Activated T-cell treated with anti-CD3 and anti-CD28 coated beads for 1 hour (primary cell): Measurements from ENCODE around the gene OPA3.
"Not testable (repeated sequence)": the region's sequence is repeated elsewhere in the genome, so short reads cannot be mapped to it uniquely, and the experiment has no call there.

Source experiments
- DNase-seq: peaks from one replicate; pipeline ENCODE4 v3.0.0-alpha.2; 2020; ENCODE audit warnings: low read depth

Gene OPA3

GRCh38 chr19:45584332-45585157 is at the start of gene OPA3:
OPA3 (minus strand) TSS chr19:45584802; CDS start chr19:45584764, 38 bp downstream.
- peak; percentile 96 for DNase-seq

DNA sequence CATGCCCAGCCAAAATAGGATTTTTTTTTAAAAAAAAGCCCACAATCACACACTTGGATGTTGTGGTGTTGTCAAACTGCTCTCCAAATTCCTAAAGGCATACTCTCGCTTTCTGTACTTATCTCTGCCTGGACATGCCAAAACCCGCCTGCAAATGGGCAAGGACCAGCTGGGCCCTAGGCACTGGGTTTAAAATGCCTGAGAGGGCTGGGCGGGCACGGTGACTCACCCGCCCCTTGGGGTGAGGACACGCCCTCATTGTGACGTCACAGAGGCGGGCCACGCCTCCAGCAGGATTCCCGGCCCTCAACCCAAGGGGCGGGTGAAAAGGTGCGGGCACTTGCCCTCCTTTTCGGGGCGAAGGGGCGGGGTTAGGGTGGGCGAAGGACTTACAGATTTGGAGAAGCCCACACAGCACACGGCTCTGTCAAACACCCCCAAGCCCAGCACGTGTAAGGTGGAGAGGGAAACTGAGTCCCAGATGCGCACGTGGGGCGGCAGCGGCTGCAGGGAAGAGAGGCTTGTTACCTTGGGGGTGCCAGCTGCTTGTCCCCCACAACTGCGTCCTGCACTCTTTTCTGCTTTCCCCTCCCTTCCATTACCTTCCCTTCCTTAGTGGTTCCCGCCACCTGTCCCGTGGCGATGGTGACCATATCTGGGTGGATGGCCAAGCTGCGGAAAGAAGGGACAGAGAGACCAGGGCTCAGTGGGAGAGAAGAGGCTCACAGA is 48.0 kb upstream of the OPA3 start:
- DNase-seq, result no peak

- no peak for DNase-seq
Measured at GRCh38 chr19:45630463-45630862, 45.9 kb upstream of the OPA3 start.

DNA sequence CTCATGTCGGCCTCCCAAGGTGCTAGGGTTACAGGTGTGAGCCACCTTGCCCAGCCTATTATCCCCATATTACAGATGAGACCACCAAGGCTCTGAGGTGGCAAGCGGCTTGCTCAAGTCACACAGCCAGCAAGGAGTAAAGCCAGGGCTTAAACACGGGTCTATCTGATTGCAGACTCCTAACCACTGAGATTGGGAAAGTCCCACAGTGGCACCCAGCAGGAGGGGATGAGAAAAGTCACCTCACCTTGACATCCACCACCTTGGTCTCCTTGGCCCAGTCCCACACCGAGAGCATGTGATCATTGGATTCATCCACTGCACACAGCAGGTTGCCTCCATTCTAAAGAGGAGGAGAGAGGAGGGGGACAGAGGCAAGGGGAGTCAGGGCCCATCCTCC is 45.1 kb upstream of the OPA3 start:
- no peak for DNase-seq

GRCh38 chr19:45628219-45628618 is 43.6 kb upstream of the OPA3 start:
- DNase-seq, result not testable (repeated sequence)

DNA sequence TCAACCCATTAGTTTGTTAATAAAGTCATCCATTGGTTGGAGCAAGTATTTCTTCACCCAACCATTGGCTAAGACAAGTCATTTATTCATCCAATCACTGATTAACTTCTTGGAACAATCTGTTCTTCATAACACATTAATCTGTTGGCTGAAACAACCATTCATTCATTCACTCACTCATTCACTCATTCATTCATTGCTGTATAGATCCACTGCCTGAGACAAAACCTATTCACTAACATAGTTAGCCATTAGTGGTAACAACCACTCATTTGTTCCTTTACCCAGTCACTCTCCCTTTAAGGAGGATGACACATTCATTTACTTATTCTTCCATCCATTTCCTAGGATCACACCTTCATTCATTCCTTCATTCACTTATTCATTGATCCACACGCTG is 39.4 kb upstream of the OPA3 start:
- DNase-seq, result no peak

DNA sequence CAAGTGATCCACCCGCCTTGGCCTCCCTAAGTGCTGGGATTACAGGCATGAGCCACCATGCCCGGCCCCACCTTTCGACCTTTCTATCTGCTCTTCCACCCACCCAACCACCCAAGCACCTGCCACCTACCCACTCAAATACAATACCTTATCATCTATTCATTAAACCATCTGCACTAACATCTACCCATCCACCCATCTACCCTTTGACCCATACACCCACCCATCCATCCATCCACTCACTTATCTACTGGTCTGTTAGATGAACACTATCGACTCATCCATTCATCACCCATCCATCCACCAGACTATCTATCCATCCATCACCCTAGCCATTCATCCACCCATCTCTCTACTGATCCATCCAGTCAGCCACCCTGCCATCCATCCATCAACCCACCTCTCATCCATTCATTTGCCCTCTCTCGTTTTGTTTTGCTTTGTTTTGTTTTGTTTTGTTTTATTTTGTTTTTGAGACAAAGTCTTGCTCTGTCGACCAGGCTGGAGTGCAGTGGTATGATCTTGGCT is 37.4 kb upstream of the OPA3 start:
- no peak for DNase-seq

DNA sequence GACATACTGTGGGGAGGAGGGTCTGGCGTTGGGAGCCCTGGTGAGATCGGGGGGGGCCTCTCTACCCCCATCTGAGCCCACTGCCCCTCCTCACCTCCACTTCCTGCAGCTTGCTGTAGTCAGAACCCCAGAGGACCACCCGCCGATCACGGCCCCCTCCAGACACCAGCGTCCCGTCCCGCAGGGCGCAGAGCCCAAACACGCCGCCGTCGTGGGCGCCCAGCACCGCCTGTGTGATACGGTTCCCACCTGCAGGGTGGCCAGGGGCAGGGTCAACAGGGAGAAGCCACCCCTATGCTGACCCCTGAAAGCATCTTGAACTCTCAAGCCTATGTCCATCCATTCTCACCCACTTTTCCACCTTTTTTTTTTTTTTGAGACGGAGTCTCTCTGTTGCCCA is 36.8 kb upstream of the OPA3 start:
- DNase-seq, result no peak

GRCh38 chr19:45616704-45617017 is 32.1 kb upstream of the OPA3 start:
- no peak for DNase-seq

DNA sequence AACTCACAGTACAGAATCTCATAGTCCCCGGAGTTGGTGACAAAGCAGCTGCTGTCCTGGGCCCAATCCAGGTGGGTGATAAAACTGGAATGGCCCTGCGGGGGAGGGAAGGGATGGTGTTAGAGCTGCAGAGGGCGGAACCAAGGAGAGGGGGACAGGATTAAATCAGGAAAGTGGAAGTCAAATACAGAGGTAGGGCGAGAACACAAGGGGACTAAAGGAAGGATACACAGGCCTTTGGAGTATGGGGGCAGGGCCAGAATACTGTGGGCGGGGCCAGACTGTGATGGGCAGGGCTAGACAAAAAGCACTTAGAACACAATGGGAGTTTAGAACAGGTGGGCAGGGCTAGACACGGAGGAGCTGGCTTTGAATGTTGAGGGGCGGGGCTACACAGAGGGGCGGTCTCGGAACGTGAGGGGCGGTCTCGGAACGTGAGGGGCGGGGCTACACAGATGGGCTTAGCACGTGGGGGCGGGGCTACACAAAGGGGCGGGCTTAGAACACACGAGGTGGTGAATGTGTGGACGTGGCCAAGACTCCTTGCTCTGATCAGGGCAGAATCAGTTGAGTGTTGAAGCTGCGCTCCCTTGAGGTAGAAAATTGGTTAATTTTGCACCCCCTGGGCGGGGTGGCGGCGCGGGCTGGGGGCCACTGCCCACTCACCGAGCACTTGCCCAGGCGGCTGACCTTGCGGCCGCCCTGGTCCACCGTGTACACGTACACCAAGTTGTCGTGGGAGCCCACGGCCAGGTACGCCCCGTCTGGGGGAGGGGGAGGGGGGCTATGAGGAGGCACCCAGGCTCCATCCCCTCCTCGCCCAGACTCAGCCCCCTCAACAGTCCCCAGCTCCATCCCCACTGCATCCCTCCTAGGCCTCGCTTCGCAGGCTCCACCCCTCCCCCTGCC is 31.4 kb upstream of the OPA3 start:
- peak; percentile 57 for DNase-seq

GRCh38 chr19:45615056-45615455 is 30.5 kb upstream of the OPA3 start:
- DNase-seq, result not testable (repeated sequence)

GRCh38 chr19:45613926-45614725 is 29.5 kb upstream of the OPA3 start:
- DNase-seq, result no peak

- no peak for DNase-seq
Measured at GRCh38 chr19:45608948-45609347, 24.3 kb upstream of the OPA3 start.

GRCh38 chr19:45607071-45608029 is 22.7 kb upstream of the OPA3 start:
- DNase-seq, result peak; percentile 32

GRCh38 chr19:45601524-45602374 is 17.1 kb upstream of the OPA3 start, which contains the start of gene GPR4:
GPR4 (minus strand) TSS chr19:45602212; CDS start chr19:45591866, 10,346 bp downstream.
- DNase-seq, result no peak

- no peak for DNase-seq
Measured at GRCh38 chr19:45601115-45601514, 16.5 kb upstream of the OPA3 start.

DNA sequence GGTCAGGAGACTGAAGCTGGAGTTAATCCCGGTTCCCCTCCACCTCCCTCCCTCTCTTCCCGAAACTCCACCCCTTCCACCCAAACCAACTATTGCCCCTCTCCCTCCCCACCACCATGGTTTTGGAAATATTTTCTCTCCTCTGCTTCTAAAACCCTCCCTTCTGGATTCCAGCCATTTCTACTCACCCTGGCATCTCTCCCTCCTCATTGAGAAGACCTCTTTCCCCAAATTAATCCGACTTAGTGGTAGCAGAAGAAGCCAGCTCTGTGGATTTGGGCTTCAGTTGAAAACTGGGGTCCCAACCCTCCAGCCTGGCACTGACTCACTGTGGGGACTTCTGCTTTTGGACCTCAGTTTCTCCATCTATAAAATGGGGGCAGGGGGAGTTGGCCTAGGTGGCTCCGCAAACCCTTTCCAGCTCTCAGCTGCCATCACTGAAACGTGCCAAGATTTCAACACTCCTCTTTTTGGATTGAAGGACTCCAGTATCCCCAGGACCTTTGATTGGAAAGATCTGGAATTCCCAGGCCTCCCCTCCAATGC is 15.8 kb upstream of the OPA3 start:
- DNase-seq, result no peak

DNA sequence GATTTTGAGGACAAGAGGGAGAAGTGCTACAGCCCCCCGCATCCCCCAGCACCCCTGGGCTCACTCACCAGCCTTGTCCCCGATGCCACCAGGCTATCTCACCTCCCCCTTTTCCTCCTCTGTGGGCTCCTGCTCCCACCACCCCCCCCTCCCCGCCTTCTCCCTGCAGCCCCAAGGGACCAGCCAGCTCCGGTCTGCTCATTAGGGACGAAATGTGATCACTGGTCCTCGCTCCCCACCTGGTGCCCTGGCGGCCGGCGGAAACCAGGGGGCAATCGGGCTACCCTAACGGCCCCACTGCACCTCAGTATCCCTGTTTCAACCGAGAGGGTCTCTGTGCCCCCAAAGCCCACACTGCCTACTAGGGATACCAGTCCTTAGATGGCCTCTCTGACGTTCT is 14.7 kb upstream of the OPA3 start:
- DNase-seq, result no peak
